HG03139 (cell line): ENCODE measurements around the gene WWOX.

Source experiments
- ATAC-seq: cut with Tn5 transposase; IDR thresholded peaks from one replicate; pipeline ENCODE4 v1.9.1; 2021; ENCODE audit not compliant: unreplicated experiment

Gene WWOX

DNA sequence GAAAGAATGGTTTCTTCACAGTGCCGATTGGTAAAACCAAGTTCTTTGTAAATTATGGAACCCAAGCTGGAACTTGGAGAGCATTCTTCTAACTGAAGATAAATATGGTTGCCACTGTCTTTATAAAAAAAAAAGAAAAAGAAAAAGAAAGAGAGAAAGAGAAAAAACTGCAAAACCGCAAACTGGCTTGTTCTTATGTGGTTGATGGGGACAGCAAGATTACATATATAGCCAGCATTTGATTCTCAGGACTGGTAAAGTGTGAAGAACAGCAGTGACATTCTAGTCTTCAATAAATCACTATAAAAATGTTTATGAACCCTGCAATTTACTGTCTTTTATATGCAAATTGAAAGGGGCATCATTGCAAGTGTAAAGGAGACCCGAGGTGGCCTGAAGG lies 896.0 kb downstream of the WWOX start:
- no peak for ATAC-seq

DNA sequence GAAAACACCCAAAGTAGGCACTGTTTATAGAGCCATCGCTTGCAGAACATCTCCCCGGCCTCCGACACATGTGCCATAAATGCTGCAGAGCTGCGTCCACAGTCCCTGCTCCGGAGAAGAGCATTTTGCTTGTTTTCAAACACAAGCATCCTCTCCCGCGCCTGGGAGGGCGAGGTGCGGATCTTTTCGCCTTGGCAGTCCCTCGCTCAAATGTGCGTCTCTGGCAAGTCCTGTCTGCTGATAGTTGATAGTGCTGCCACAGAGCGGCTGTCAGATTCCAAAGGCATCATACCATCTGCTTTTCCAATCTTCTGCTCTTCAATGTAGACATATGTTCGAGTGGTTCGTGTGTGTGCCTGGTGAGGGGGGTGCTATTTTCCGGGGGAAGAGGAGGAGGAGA lies 897.3 kb downstream of the WWOX start:
- no peak for ATAC-seq

DNA sequence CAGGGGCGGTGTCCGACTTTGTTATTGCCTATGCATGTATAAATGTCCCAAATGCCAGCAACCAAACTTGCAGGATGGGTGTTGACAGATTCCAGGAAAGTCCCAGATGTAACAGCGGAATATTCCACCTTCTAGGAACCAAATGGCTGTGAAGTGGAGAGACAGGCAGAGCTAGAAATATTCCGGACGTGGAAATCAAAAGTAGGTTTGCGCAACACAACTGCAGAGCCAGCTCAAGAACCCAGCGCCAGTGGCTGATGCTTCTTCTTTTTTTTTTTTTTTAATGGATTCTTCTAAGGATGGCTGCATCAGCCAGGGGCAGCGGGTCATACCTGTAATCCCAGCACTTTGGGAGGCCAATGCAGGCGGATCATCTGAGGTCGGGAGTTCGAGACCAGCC lies 899.4 kb downstream of the WWOX start:
- no peak for ATAC-seq

- ATAC-seq = no peak
Measured at GRCh38 chr16:79001156-79001967, 901.9 kb downstream of the WWOX start.

DNA sequence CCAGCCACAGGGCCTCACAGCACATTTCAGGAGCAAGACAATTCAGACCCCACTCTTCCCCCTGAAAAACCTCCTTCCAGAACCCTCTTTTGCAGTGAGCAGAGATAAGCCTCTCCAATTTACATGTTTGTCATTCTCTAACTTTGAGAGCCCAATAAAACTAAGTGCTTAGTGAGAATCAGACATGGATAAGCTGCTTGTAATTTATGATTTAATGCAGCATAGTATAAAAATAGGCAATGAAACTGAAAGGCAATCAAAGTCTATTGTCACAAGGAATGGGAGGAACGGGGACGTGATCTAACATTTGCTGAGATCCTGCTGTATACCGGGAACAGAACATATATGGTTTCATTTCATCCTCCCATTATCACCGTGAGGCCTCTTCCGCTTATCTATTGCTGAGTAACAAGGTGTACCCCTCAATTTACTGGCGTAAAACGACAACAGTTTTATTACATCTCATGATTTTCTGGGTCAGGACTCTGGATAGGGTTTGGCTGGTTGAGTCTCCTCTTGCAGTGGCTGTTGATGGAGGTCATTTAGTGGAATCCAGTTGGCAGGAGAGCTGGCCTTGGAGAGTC lies 903.7 kb downstream of the WWOX start:
- ATAC-seq = no peak

GRCh38 chr16:79004309-79004708 lies 904.9 kb downstream of the WWOX start:
- ATAC-seq = no peak

DNA sequence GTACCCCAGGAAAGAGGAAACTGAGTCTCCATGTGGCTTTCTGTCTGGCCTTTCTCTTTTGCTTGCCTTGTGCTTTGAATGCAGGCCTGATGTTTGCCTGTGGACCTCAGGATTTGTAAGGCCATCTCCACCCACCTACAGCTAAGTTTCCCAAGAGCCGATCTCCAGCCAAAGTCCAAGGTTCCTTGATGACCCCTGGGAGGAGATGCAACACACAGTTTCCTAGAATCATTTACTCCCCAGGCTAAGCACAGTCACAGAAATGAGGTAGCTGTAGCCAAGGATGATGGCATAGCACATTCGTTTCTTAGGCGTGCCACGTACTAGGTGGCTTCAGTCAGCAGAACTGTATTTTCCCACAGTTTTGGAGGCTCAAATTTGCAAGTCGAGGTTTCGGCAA lies 905.6 kb downstream of the WWOX start:
- no peak for ATAC-seq

- ATAC-seq = no peak
Measured at GRCh38 chr16:79006206-79006605, 906.8 kb downstream of the WWOX start.

GRCh38 chr16:79006765-79007164 lies 907.3 kb downstream of the WWOX start:
- no peak for ATAC-seq

DNA sequence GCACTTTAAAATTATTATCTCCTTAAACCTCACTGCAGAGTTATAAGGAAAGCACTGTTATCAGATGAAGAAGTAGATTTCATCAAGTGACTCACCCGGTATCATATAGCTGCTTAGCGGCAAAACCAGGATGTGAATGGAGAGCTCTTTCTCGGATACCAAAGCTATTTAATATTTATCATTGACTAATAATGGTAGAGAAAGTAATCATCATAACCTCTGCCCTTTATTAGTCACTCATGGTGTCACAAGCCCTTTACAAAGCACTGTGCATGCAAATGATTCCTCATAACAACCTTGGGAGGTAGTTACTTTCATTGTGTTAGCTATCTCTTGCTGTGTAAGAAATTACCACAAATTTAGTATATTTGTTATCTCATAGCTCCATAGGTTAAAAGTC lies 908.2 kb downstream of the WWOX start:
- no peak for ATAC-seq

GRCh38 chr16:79008036-79008868 lies 908.8 kb downstream of the WWOX start:
- no peak for ATAC-seq

DNA sequence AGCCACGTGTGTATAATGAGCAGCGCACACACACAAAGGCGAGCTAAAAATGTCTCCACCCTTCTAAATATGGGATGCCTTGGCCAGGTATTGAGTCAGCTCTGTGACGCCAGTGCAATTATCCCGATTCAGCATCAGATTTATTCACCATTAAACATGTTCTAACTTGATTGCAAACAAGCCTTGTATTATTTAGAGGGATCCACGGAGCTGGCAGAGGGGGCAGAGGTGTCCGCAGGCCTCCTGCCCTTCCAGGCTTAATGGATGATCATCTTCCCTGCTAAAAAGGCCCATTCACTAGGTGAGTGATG lies 909.4 kb downstream of the WWOX start:
- ATAC-seq = no peak

- ATAC-seq = no peak
Measured at GRCh38 chr16:79009896-79010295, 910.4 kb downstream of the WWOX start.

GRCh38 chr16:79011282-79011681 lies 911.8 kb downstream of the WWOX start:
- ATAC-seq = no peak

DNA sequence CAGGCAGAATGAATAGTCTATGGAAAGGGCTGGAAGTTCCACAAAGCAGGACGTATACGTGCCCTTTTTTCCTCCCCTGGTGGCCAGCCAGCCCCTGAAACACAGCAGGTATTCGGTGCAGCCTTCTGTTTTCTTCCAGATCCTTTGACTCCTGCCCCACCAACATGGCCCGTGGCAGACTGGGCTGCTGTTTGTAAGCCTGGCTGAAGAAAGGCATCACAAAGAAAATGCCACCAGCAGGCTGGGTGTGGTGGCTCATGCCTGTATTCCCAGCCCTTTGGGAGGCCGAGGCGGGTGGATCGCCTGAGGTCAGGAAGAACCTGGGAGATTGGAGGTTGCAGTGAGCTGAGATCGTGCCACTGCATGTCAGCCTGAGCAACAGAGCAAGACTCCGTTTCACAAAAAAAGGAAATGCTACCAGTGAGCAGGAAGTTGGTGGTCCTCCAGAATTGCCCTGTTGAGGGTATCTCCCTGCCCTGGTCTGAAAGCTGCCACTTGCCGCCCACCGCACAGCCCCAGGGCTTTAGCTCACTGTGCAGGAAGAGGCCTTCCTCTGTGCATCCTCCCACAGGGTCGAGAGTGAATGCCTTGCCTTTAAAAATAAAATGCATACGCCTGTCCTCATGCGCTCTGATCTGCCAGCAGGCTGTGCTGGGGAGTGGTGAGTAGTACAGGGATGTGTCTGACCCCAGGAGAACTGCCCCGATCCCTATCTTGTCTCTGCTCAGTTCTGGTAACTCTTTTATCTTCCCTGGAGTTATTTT lies 913.4 kb downstream of the WWOX start:
- ATAC-seq = no peak

DNA sequence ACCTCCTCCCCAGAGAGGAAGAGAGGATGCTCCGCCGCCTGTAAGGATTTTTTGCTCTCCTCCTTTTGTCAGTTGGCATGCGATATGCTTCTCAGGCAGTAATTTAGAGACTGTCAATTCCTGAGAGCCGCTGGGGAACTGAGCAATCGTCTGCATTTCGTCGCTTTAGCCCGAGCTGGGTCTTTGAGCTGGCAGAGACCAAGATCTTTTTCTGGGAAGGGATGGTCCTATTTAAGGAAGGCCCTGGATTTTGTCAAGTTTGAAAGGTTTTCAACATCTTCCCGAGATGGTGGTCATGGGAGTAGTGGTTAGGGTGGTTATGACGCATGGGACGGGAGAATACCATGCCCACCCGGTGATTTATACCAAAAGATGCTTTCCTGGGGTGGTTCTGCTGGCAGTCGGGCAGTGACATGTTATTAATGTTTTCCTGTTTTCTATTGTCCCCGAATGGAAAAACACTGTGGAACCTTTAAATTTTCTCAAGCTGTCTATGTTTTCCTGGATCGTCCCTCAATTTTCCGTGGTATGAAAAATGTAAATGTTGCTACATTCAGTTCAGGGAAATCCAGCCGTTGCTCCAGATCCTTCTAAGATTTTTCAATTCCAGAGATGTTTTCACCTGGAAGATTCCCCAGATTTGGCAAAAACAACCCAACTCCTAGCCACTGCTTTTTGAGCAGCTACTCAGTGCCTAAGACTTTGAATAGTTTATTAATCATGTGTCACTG lies 914.6 kb downstream of the WWOX start:
- no peak for ATAC-seq

DNA sequence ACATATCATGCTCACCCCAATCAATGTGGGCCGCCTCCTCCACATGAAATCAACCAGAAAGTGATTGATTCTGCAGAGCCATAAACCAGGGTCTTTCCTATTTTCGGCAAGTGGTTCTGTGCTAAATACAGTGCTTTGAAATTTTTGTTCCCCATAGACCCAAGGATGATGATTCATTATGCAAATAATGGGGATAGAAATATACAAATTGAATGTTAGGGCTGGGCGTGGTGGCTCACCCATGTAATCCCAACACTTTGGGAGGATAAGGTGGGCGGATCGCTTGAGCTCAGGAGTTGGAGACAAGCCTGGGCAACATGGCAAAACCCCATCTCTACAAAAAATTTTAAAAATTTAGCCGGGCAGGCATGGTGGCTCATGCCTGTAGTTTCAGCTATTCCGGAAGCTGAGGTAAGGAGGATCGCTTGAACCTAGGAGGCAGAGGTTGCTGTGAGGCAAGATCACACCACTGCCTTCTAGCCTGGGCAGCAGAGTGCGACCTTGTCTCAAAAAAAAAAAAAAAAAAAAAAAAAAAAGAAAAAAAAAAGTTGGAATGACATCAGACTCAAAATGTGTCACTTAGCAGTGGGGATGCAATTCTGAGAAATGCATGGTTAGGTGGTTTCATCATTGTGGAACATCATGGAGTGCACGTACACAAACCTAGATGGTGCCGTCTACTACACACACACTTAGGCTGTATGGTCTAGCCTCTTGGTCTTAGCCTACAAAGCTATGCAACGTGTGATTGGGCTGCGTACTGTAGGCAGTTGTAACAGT lies 919.4 kb downstream of the WWOX start:
- no peak for ATAC-seq

DNA sequence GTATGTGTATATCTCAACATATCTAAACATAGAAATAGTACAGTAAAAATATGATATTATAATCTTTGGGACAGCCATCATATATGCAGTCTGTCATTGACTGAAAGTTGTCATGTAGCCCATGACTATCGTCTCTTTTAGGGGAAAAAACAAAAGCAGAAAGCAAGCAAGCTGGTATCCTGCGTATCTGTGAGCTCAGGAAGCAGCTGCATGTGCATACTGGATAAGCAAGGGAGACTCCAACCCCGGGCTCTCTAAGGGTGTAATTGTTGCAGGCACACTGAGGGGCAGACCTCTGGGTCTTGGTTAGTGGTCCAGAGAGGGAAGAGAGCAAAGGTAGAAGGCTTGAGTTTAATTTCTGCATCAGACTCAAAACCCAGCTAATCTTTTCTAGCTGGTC lies 920.0 kb downstream of the WWOX start:
- ATAC-seq = no peak

GRCh38 chr16:79021991-79022630 lies 922.7 kb downstream of the WWOX start:
- ATAC-seq = no peak
